ENCODE results near the gene RAB33A. TPM values are rescaled to one million over a fixed set of nuclear protein-coding genes. Genes with fewer than 3 reads are reported as not detected.

The RAB33A gene
- total RNA-seq, 1 experiment from 2014 or later = not detected

- BruUV-seq (replicated peaks) = no TSS peak
Measured at GRCh38 chrX:130213376-130213775, 41.6 kb downstream of the RAB33A start.

More at GRCh38 chrX:130213376-130213775, 41.6 kb downstream of the RAB33A start:
- Histone ChIP-seq H3K36me3 (ENCODE audit: control insufficient read depth in 1 of 2, insufficient read depth in 2 of 2, low read length in 2 of 2) (0 out of 4 replicates have a peak, but pooled peaks cover 0 to 4% of the 10 kb centered on the region in 2 experiments), H2AFZ (ENCODE audit: low read depth, low read length, poor library complexity, severe bottlenecking) (no peak overlapping the region), H3K4me3 (replicated peaks in 1 of 2; ENCODE audit: low read depth in 1 of 2, low read length in 2 of 2) (no peak overlapping the region), H3K9me2 (ENCODE audit: insufficient read depth) (no peaks in the 10 kb centered on the region), H3K4me1 (ENCODE audit: control insufficient read depth in 1 of 2, insufficient read depth in 2 of 2, low read length in 2 of 2) (no peaks in the 10 kb centered on the region), H3K27me3 (ENCODE audit: insufficient read depth, low read length) (no peaks in the 10 kb centered on the region), H3K9ac (ENCODE audit: low read length) (no peak overlapping the region), H4K20me1 (ENCODE audit: insufficient read depth) (no peaks in the 10 kb centered on the region), H3K27ac (ENCODE audit: low read depth, low read length) (no peak overlapping the region), H3K79me2 (ENCODE audit: insufficient read depth, low read length) (no peaks in the 10 kb centered on the region), H3K9me3 (ENCODE audit: control insufficient read depth in 1 of 2, insufficient read depth in 1 of 2, low read depth in 1 of 2, low read length in 2 of 2) (no peaks in the 10 kb centered on the region), H3K4me2 (ENCODE audit: low read length) (no peak overlapping the region)
- DNase-seq (ENCODE audit: low read depth, low spot score) (no peak), ATAC-seq (no peak)
- RAD21 ChIA-PET (ENCODE audit: low non-redundant PET in 1 of 2, low total read pairs in 2 of 2, uncharacterized antibody in 2 of 2, unreplicated experiment in 2 of 2) = no interaction called here
- POLR2A ChIA-PET = no interaction called here
- no peak for TF ChIP-seq EZH2phosphoT487 (IDR thresholded peaks at IDR 0.05; ENCODE audit: borderline replicate concordance)
- TF ChIP-seq CBX3 (IDR thresholded peaks at IDR 0.05; ENCODE audit: low read depth) = no peak
- TF ChIP-seq SIN3A (IDR thresholded peaks at IDR 0.05; ENCODE audit: low read depth) = no peak
- TF ChIP-seq TCF7L2 (IDR thresholded peaks at IDR 0.05; ENCODE audit: borderline replicate concordance, extremely low read depth, insufficient read depth, insufficient read length) = no peak
- no peak for TF ChIP-seq ATF3 (IDR thresholded peaks at IDR 0.05)
- no peak for TF ChIP-seq FOSL1 (IDR thresholded peaks at IDR 0.05; ENCODE audit: low read depth)
- TF ChIP-seq REST (IDR thresholded peaks at IDR 0.05; ENCODE audit: low read depth) = no peak
- no peak for TF ChIP-seq CTCF (IDR thresholded peaks at IDR 0.05 in 2 of 3, conservative IDR thresholded peaks at IDR 0.05 in 1 of 3; ENCODE audit: borderline replicate concordance in 1 of 3, insufficient read depth in 1 of 3, low read depth in 2 of 3, low read length in 2 of 3)
- intact Hi-C loops (cut with micrococcal nuclease) = no loop called here
- CTCF ChIA-PET = no interaction called here

All from HCT116 (cell line).